WTC11 (cell line): Measurements from ENCODE around the gene PLEKHH1.

Experiments
- ATF3 ChIP-seq: sonication (generic); formaldehyde crosslinking; conservative IDR thresholded peaks from 2 replicates; pipeline ENCODE4 v1.8.1; 2022; ENCODE audit warnings: mild to moderate bottlenecking, missing genetic modification reagents
- CBFB ChIP-seq: sonication (generic); formaldehyde crosslinking; IDR thresholded peaks from 2 replicates; pipeline ENCODE4 v1.8.1; 2022; ENCODE audit warnings: mild to moderate bottlenecking, low read depth, missing genetic modification reagents
- CTCF ChIP-seq: fragments of 200-600 bp; IDR thresholded peaks from 2 replicates; pipeline ENCODE4 v1.8.0; 2022; ENCODE audit warnings: antibody characterized with exemption
- FOXJ3 ChIP-seq: sonication (generic); formaldehyde crosslinking; IDR thresholded peaks from 2 replicates; pipeline ENCODE4 v1.9.0; 2021; ENCODE audit warnings: missing genetic modification reagents, mild to moderate bottlenecking, borderline replicate concordance

- TF ChIP-seq CTCF (no peak), CBFB (CRISPR knock-in tag) (no peak), FOXJ3 (CRISPR knock-in tag) (no peak), ATF3 (no peak)
These were observed 32.1 kb upstream of the PLEKHH1 start for GRCh38 chr14:67500981-67501380.
